Gastroesophageal sphincter (tissue), 4 donors: Measurements from ENCODE around the gene NIPBL. TPM values are rescaled to one million over a fixed set of nuclear protein-coding genes. Genes with fewer than 3 reads are reported as not detected.

Experiments
- ATAC-seq: fragments of 150-250 bp; one replicate; pipeline ENCODE4 v1.9.1; 2016; ENCODE audit warnings: mild to moderate bottlenecking, moderate library complexity
- H3K27ac ChIP-seq, 4 donors: fragments of 200-600 bp; sonication (generic) in 3 of 4; 1 replicate in 3 of 4; 2 replicates in 1 of 4; pipeline ENCODE4 v1.5.1; 2016 to 2019
- H3K27me3 ChIP-seq: fragments of 200-600 bp; sonication (generic); one replicate; pipeline ENCODE4 v1.5.1; 2019
- H3K36me3 ChIP-seq, 2 donors: fragments of 200-600 bp; sonication (generic); one replicate each; pipeline ENCODE4 v1.5.1; 2019; ENCODE audit warnings: control low read depth in 1 of 2
- H3K4me1 ChIP-seq, 3 donors: fragments of 200-600 bp; sonication (generic); 1 replicate in 2 of 3; 2 replicates in 1 of 3; pipeline ENCODE4 v1.5.1; 2016 to 2019; ENCODE audit warnings: control low read depth in 2 of 3
- H3K4me3 ChIP-seq, 2 donors: fragments of 200-600 bp; sonication (generic); one replicate each; pipeline ENCODE4 v1.5.1; 2019; ENCODE audit warnings: mild to moderate bottlenecking in 1 of 2, moderate library complexity in 1 of 2
- H3K9me3 ChIP-seq, 3 donors: fragments of 200-600 bp; sonication (generic); one replicate each; pipeline ENCODE4 v1.5.1; 2017 to 2019; ENCODE audit warnings: control low read depth in 2 of 3
- EP300 ChIP-seq: sonication (generic); formaldehyde crosslinking; IDR thresholded peaks from one replicate; pipeline ENCODE4 v1.6.1; 2017; ENCODE audit warnings: antibody characterized with exemption, mild to moderate bottlenecking
- POLR2A ChIP-seq, 2 donors: fragments of 450-650 bp; IDR thresholded peaks; one replicate each; pipeline ENCODE4 v1.6.1; 2017; ENCODE audit warnings: antibody characterized with exemption in 2 of 2, mild to moderate bottlenecking in 2 of 2, moderate library complexity in 1 of 2
- POLR2AphosphoS5 ChIP-seq: sonication (generic); formaldehyde crosslinking; IDR thresholded peaks from one replicate; pipeline ENCODE4 v1.6.1; 2017; ENCODE audit warnings: antibody characterized with exemption
- WGBS, 2 donors: methylation state at CpG; one replicate each; pipeline ENCODE4 v1.1.5; 2018; ENCODE audit warnings: low coverage in 1 of 2; 5-methylcytosine and 5-hydroxymethylcytosine counted together
- total RNA-seq, 4 donors: library from RNA; depleted of rRNA; stranded (reverse); fragments of >200 nt; gene quantifications; one replicate each; pipeline ENCODE4 v1.1.0, GENCODE V29; 2016
- TF ChIP-seq, protein P1 (sequence below), 4 experiments: fragments of 200-600 bp in 2 of 4; fragments of 450-650 bp in 2 of 4; sonication (generic) in 1 of 4; IDR thresholded peaks; one replicate each; pipeline ENCODE4 v1.5.1; 2017 to 2019; ENCODE audit warnings: antibody characterized with exemption in 4 of 4, mild to moderate bottlenecking in 2 of 4, moderate library complexity in 2 of 4

Gene NIPBL, protein sequence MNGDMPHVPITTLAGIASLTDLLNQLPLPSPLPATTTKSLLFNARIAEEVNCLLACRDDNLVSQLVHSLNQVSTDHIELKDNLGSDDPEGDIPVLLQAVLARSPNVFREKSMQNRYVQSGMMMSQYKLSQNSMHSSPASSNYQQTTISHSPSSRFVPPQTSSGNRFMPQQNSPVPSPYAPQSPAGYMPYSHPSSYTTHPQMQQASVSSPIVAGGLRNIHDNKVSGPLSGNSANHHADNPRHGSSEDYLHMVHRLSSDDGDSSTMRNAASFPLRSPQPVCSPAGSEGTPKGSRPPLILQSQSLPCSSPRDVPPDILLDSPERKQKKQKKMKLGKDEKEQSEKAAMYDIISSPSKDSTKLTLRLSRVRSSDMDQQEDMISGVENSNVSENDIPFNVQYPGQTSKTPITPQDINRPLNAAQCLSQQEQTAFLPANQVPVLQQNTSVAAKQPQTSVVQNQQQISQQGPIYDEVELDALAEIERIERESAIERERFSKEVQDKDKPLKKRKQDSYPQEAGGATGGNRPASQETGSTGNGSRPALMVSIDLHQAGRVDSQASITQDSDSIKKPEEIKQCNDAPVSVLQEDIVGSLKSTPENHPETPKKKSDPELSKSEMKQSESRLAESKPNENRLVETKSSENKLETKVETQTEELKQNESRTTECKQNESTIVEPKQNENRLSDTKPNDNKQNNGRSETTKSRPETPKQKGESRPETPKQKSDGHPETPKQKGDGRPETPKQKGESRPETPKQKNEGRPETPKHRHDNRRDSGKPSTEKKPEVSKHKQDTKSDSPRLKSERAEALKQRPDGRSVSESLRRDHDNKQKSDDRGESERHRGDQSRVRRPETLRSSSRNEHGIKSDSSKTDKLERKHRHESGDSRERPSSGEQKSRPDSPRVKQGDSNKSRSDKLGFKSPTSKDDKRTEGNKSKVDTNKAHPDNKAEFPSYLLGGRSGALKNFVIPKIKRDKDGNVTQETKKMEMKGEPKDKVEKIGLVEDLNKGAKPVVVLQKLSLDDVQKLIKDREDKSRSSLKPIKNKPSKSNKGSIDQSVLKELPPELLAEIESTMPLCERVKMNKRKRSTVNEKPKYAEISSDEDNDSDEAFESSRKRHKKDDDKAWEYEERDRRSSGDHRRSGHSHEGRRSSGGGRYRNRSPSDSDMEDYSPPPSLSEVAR (N-terminal part only)
- 10 to 100 TPM; 44.9 to 59.4 (median 51.7) TPM for total RNA-seq

DNA sequence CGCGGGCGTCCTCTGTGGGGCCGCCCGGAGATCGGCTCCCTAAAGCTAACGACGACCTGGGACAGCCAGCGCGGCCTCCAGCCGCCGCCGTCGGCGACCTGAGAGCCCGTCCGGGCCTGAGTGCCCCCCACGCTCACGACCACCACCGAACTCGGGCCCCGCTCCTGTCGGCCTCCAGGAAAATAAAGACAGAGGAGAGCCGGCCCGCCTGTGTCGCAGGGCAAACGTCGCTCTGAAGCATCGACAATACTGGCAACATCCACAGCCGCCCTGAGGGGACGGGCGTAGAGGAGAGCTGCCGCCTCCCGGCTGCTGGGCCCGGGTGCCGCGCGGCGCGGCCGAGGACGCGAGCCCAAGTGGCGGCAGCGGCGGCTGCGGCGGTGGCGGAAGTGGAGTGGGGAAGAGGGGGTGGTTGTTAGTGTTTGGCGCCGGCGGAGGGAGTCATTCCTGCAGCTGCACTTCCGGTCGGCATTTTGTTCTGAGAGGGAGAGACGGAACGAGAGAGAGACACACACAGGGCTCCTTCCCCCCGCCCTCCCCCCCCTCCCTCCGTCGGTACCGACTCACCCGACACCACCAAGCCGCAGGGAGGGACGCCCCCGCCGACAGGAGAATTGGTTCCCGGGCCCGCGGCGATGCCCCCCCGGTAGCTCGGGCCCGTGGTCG lies at the start of gene NIPBL:
Gene NIPBL, plus strand, starts transcription at position 471 of the 666 bp plus-strand sequence. CDS start 76,928 bp downstream, outside the sequence.
- ATAC-seq, result peak; percentile 91
- peaks cover 12 to 66% (median 22%) of the 10 kb centered on the region in 3 donors for H3K4me1 ChIP-seq
- peak within 1 kb of the TSS; percentile 97 to 99 (median 97) for H3K27ac ChIP-seq
- H3K9me3 ChIP-seq, result no peaks in the 10 kb centered on the region
- TF ChIP-seq EP300 (no peak), POLR2AphosphoS5 (peak; percentile 66), POLR2A (IDR thresholded peaks at IDR 0.05) (peak; percentile 87 to 89)
- TF ChIP-seq, protein P1, sequence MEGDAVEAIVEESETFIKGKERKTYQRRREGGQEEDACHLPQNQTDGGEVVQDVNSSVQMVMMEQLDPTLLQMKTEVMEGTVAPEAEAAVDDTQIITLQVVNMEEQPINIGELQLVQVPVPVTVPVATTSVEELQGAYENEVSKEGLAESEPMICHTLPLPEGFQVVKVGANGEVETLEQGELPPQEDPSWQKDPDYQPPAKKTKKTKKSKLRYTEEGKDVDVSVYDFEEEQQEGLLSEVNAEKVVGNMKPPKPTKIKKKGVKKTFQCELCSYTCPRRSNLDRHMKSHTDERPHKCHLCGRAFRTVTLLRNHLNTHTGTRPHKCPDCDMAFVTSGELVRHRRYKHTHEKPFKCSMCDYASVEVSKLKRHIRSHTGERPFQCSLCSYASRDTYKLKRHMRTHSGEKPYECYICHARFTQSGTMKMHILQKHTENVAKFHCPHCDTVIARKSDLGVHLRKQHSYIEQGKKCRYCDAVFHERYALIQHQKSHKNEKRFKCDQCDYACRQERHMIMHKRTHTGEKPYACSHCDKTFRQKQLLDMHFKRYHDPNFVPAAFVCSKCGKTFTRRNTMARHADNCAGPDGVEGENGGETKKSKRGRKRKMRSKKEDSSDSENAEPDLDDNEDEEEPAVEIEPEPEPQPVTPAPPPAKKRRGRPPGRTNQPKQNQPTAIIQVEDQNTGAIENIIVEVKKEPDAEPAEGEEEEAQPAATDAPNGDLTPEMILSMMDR (IDR thresholded peaks at IDR 0.05), result peak in 2 of 4 experiments; percentile 19 to 20
- WGBS, 2 donors, result no CpG with 5 or more reads among the region's 73 CpGs
- peak within 1 kb of the TSS; percentile 80 to 92 for H3K4me3 ChIP-seq
- no peaks in the 10 kb centered on the region for H3K27me3 ChIP-seq
- H3K36me3 ChIP-seq, result peaks cover 0 to 5% of the 10 kb centered on the region in 2 donors

DNA sequence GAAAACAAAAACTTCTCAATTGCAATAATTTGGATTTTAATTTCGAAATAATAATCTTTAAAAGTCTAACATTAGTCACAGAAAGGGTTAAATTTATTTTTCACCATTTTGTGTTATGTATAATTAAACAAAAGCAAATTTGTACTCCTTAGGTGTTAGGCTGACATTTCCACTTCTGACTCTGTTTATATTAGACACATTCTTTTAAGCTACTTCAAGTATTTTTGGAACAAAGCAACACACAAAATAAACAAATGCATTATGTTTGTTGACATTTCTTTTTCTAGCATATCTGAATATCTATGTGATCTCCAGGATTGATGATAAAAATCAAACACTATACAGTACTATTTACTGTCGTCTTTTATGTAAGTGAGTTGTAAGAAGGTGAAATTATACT lies 44.3 kb upstream of the NIPBL start:
- ATAC-seq, result no peak
- WGBS, 2 donors, result 71 to 87% methylated on average over 2 of the region's 2 CpGs

DNA sequence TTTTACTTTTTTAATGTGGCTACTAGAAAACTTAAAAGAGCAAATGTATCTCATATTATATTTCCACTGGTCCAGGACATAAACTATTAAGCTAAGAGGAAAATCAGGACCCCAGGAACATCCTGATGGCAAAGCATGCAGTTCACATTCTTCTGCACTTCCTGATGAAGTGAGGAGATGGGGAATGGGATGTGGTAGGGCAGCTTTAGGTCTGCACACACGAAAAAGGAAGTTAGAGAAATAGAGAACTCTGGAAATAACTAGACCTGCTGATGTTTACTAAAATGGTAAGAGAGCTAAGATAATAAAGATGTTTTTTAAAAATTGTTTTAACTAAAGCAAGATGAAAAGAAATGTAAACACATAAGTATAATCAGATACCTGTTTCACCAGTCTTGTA lies 39.7 kb upstream of the NIPBL start:
- peaks cover 0 to 51% (median 2%) of the 10 kb centered on the region in 3 donors for H3K4me1 ChIP-seq
- TF ChIP-seq, protein P1 (IDR thresholded peaks at IDR 0.05), result no peak
- no peak for TF ChIP-seq POLR2AphosphoS5
- no peak for TF ChIP-seq POLR2A (IDR thresholded peaks at IDR 0.05)
- no peak for TF ChIP-seq EP300
- no peaks in the 10 kb centered on the region for H3K9me3 ChIP-seq
- H3K27ac ChIP-seq, result no peak overlapping the region
- no peaks in the 10 kb centered on the region for H3K27me3 ChIP-seq
- WGBS, 2 donors, result 50 to 57% methylated on average over 1 of the region's 1 CpG
- no peak overlapping the region for H3K4me3 ChIP-seq
- H3K36me3 ChIP-seq, result no peaks in the 10 kb centered on the region
- ATAC-seq, result no peak

More for the DNA sequence above, 44.3 kb upstream of the NIPBL start:
- TF ChIP-seq, protein P1 (IDR thresholded peaks at IDR 0.05), result no peak
- TF ChIP-seq POLR2AphosphoS5, result no peak
- TF ChIP-seq POLR2A (IDR thresholded peaks at IDR 0.05), result no peak
- no peak for TF ChIP-seq EP300
- no peak overlapping the region for H3K4me3 ChIP-seq
- H3K9me3 ChIP-seq, result no peaks in the 10 kb centered on the region
- H3K27ac ChIP-seq, result no peak overlapping the region
- H3K27me3 ChIP-seq, result no peaks in the 10 kb centered on the region
- no peaks in the 10 kb centered on the region for H3K36me3 ChIP-seq
- H3K4me1 ChIP-seq, result peaks cover 0 to 33% (median 0%) of the 10 kb centered on the region in 3 donors
